Spleen (tissue), 7 donors: ENCODE measurements around the gene SPRR5.

Experiments
- POLR2A ChIP-seq, 3 donors: fragments of 450-650 bp; IDR thresholded peaks; one replicate each; pipeline ENCODE4 v1.5.1; 2017; ENCODE audit warnings: antibody characterized with exemption in 3 of 3, mild to moderate bottlenecking in 1 of 3
- TF ChIP-seq, protein P1 (sequence below), 11 experiments: fragments of 200-600 bp in 7 of 11; fragments of 450-650 bp in 4 of 11; sonication (generic) in 4 of 11; IDR thresholded peaks in 8 of 11; conservative IDR thresholded peaks in 3 of 11; 1 replicate in 7 of 11; 2 replicates in 4 of 11; pipeline versions ENCODE4 v1.4.0 to v1.8.0; 2016 to 2021; ENCODE audit warnings: antibody characterized with exemption in 11 of 11, inconsistent platforms in 4 of 11, mild to moderate bottlenecking in 1 of 11
- donor health status: DM: no; HTN: no; CAD: no; lungs with moderate emphysema.
- donor health status: DM: no; HTN: no; CAD: no.
- donor health status: DM: no; HTN: no; CAD: no.

DNA sequence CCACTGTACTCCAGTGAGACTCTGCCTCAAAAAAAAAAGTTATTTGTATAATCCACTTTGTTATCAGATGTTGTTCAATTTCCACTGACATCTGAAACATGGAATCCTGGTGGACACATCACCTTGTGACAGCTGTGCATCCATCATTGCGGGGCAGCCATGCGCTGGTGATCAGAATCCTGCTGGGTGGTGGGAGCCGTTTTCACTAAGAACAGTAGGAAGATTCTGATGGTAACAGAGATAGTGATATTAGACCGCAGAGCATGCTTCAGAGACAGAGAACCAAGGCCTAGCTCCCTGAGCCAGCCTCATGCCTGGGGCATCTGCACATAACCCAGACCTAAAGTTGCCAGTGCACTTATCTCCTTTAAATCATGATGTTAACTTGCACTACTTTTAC, 51.5 kb downstream of the SPRR5 start:
- TF ChIP-seq, protein P1, sequence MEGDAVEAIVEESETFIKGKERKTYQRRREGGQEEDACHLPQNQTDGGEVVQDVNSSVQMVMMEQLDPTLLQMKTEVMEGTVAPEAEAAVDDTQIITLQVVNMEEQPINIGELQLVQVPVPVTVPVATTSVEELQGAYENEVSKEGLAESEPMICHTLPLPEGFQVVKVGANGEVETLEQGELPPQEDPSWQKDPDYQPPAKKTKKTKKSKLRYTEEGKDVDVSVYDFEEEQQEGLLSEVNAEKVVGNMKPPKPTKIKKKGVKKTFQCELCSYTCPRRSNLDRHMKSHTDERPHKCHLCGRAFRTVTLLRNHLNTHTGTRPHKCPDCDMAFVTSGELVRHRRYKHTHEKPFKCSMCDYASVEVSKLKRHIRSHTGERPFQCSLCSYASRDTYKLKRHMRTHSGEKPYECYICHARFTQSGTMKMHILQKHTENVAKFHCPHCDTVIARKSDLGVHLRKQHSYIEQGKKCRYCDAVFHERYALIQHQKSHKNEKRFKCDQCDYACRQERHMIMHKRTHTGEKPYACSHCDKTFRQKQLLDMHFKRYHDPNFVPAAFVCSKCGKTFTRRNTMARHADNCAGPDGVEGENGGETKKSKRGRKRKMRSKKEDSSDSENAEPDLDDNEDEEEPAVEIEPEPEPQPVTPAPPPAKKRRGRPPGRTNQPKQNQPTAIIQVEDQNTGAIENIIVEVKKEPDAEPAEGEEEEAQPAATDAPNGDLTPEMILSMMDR (IDR thresholded peaks at IDR 0.05 in 8 of 11, conservative IDR thresholded peaks at IDR 0.05 in 3 of 11): no peak
- TF ChIP-seq POLR2A (IDR thresholded peaks at IDR 0.05): no peak
